D721Med (cell line): ENCODE measurements around the gene PPP1R12C.

ENCODE experiments used
- DNase-seq: peaks from one replicate; pipeline ENCODE4 v3.0.0; 2011; ENCODE audit warnings: low spot score; ENCODE audit not compliant: insufficient read length
- FAIRE-seq: peaks from 2 replicates; lab custom pipeline; 2011; peaks lifted over from hg19 to GRCh38; lab: Jason Lieb, UNC
- TF ChIP-seq, protein P1 (sequence below): IDR thresholded peaks from 2 replicates; pipeline ENCODE4 v1.5.1; 2012; ENCODE audit warnings: mild to moderate bottlenecking, control low read depth; ENCODE audit not compliant: insufficient read depth; ENCODE audit errors: missing control alignments

The PPP1R12C gene

DNA sequence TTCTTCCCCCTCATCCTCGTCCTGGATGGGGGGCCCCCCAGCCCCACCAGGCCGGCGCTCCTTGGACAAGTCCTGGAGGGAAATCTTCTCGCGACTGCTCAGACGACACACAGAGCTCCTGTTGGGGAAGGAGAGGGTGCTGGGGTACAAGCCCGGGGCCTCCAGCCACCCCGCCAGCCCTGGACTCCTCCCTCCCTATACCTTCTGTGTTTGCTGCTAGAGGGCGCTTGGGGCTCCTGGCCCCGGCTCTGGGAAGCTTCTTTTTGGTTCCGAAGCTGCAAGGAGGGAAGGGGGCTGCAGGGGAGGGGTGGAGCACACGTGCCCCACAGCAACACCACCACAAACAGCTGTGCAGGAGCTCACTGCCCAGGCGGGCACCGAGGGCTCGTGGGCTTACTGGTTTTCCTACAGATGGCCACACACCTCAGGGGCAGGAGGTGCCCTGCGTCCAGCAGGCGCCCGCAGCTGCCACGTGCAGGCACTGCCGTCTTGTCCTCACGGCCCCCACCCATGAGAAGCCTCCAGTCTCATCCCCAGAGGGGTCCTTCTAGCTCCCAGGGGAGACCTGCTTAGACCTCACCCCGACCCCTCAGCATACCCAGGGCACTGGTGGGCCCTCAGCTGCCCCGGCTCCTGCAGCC lies 21.3 kb downstream of the PPP1R12C start:
- TF ChIP-seq, protein P1, sequence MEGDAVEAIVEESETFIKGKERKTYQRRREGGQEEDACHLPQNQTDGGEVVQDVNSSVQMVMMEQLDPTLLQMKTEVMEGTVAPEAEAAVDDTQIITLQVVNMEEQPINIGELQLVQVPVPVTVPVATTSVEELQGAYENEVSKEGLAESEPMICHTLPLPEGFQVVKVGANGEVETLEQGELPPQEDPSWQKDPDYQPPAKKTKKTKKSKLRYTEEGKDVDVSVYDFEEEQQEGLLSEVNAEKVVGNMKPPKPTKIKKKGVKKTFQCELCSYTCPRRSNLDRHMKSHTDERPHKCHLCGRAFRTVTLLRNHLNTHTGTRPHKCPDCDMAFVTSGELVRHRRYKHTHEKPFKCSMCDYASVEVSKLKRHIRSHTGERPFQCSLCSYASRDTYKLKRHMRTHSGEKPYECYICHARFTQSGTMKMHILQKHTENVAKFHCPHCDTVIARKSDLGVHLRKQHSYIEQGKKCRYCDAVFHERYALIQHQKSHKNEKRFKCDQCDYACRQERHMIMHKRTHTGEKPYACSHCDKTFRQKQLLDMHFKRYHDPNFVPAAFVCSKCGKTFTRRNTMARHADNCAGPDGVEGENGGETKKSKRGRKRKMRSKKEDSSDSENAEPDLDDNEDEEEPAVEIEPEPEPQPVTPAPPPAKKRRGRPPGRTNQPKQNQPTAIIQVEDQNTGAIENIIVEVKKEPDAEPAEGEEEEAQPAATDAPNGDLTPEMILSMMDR: no peak
- FAIRE-seq (no peak), DNase-seq (no peak)

DNA sequence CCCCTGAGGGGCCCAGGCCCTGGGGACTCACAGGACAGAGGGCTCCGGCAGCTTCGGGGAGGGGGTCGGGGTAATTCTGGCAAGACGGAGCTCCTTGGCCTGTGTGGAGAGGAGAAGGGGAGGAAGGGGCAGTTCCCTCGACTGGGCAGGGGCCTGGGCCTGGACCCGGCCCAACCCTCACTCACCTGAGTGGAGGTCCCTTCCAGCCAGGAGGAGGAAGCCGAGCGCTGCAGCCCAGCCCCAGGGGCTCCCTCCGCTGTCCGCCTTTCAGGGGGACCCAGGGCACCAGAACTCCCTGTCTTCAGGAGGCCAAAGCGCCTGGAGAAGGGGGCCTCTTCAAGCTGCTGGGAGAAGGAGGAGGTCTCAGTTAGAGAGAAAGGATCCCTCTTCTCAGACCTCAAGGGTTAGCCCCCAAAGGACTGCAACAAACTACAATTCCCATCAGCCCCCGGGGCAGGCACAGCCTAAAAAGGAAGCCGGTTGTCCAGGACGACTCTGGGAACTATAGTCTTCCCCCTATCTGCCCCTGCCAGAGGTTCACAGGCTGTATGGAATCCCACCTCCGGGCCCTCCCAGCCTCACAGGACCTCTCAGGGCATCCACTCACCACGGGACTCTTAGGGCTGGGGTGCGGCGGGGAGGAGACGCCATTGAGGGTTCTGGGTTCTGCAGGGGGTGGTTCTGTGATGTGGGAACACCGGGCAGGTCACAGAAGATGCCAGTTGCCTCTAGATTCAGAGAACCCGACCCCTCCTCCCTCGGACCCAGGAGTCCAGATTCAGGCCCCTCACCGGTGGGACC lies 22.0 kb downstream of the PPP1R12C start:
- DNase-seq: no peak
- no peak for FAIRE-seq
- TF ChIP-seq, protein P1: no peak

DNA sequence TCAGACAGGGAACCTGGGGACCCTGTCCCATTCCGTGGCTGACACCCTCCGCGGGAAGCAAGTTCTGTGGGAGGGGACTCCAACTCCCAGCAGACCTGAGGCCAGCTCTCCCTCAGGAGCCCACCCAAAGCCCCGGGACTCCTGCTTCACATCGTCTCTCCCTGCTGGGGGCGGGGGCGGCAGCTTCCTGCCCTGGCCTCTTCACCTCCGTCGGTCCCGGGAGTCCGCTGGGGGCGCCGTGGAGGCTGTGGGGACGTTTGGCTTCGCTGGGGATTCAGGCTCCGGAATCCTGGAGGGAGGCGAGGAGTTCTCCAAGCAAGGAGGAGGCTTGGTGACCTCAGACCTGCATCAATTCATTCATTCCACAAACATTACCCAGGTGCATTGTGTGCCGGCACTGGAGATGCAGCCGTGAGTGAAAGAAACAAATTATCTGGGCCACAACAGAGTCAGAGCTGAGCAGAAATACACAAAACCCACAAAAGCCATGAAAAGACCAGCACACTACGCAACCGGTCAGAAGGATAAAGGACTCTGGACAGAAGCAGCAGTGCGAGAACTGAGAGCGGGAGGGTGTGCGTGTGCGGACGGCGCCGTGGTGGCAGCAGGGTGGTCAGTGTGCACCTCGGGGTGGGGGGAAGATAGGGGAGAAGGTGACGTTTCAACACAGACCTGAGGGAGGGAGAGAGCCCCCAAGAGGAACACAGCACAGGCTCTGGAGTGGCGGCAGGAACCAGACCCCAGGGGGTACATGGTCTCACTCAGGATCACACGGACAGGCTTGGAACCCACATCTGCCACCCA lies 22.8 kb downstream of the PPP1R12C start:
- FAIRE-seq (no peak), DNase-seq (no peak)

DNA sequence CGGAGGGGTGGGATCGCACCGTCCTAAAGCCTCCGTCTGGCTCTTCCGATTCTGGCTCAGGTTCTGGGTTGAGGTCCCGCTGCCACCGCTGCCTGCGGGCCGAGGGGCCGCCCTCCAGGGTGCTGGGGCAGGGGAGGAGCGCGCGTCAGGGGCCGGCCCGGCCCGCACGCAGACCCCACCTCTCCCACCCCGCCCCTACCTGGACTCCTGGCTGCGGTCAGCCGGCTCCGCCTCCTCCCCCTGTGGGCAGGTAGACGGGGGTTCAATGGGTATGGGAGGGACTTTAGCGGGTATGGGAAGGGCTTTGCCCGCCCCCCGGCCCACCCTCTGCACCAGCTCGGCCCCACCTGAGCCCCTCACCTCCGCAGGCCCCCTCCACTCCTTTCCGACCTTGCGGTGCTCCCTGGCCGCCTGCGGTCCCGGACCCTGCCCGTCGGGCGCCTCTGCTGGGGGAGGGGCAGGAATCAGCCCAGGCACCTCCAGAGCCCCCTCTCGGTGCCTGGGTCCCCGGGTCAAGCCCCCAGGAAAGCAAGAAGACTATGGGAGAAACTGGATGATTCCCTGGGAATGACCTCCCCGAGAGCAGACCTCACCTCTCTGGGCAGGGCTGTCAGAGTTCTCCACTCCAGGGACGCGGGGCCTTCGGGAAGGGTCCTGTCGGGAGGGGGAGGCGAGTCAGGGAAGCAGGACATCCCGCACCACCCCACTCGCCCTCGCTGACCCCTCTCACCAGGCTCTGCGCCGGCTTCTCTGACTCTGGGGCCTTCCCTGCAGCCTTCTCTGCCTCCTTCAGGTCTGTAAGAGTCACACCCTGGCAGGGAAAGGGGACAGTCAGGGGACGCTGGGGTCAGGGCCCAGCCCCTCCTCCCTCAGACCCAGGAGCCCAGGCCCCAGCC lies 24.8 kb downstream of the PPP1R12C start:
- no peak for FAIRE-seq

More for the DNA sequence above, 22.8 kb downstream of the PPP1R12C start:
- TF ChIP-seq, protein P1: no peak

DNA sequence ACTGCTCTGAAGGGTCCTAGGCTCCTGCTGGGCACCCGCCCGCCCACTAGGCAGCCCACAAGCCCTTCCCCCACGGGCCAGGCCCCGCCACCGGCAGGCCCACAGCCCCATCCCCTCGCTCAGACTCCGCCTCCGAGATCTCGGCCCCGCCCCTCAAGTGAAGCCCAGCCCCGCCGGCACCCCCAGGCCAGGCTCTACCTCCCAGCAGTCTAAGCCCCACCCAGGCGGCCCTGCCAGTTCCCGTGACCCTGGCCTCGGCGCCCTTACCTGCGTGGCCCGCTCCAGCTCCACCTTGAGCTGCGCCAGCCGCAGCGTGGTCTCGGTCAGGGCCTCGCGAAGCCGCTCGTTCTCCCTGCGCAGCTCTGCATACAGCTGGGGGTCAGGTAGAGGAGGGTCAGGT lies 25.5 kb downstream of the PPP1R12C start:
- FAIRE-seq: no peak
- DNase-seq: no peak
- TF ChIP-seq, protein P1: no peak

More for the DNA sequence above, 24.8 kb downstream of the PPP1R12C start:
- TF ChIP-seq, protein P1: no peak
- DNase-seq: no peak

DNA sequence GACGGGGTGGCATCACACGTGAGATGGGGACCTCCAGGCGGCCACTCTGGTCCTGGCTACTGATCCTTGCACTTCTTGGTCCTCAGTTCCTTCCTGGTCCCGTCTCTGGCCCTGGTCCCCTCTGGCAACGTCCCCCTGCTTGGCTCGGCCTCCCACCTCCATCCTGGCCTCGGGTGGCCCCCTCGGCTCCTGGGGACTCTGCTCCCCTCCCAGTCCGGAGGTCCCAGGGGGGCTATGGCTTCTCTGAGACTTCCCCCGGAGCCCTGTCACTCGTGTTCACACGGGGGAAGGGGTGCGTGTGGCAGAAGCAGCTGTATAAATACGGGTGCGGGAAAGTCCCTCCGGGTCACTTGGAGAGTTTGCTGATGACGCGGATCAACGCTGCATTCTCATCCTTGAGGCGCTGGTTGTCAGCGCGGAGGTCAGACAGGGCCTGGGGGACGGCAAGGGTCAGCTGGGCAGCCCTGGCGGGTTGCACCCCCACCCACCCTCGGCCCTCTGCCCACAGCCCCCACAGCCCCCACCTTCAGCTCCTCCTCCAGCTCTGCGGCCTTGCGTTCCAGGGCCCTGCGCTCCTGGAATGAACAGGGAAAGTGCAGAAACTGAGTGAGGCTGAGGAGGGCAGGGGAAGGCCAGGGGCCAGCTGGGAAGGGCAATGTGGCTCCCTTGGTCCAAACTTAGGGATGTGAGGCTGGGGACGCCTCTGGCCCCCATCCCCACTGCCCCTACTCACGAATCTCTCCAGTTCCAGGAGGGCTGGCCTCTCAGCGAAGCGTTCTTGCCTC lies 26.1 kb downstream of the PPP1R12C start:
- peak; percentile 12 for DNase-seq
- FAIRE-seq: no peak
- TF ChIP-seq, protein P1: no peak
